Mesenteric fat pad (tissue), 1 donor: Measurements from ENCODE around the gene BCL6. TPM values are rescaled to one million over a fixed set of nuclear protein-coding genes. Genes with fewer than 3 reads are reported as not detected.
"Not testable (repeated sequence)": the region's sequence is repeated elsewhere in the genome, so short reads cannot be mapped to it uniquely, and the experiment has no call there.

Source experiments
- DNase-seq: peaks from one replicate; pipeline ENCODE4 v3.0.0-alpha.2; 2020; ENCODE audit warnings: low spot score
- total RNA-seq: library from RNA; stranded (reverse); fragmentation: NEBNext Ultra II Directional; extraction: Animal tissue kit (Norgen Biotek cat#: 25700); gene quantifications from one replicate; pipeline ENCODE4 v1.2.1, GENCODE V29; 2021
- donor health status: DM: yes; HTN: yes; CAD: no.

Gene BCL6
- total RNA-seq, 1 donor from 2014 or later, result 255 TPM

DNA sequence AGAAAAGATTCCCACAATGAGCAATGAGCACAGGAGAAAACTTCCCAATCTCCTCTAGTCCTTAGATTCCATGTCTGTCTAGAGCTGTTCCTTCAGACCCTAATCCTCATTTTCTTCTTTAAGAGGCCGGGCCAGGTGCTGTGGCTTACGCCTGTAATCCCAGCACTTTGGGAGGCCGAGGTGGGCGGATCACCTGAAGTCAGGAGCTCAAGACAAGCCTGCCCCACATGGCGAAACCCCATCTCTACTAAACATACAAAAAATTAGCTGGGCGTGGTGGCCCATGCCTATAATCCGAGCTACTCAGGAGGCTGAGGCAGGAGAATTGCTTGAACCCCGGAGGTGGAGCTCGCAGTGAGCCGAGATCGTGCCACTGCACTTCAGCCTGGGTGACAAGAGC, 63.5 kb downstream of the BCL6 start:
- DNase-seq, result not testable (repeated sequence)

DNA sequence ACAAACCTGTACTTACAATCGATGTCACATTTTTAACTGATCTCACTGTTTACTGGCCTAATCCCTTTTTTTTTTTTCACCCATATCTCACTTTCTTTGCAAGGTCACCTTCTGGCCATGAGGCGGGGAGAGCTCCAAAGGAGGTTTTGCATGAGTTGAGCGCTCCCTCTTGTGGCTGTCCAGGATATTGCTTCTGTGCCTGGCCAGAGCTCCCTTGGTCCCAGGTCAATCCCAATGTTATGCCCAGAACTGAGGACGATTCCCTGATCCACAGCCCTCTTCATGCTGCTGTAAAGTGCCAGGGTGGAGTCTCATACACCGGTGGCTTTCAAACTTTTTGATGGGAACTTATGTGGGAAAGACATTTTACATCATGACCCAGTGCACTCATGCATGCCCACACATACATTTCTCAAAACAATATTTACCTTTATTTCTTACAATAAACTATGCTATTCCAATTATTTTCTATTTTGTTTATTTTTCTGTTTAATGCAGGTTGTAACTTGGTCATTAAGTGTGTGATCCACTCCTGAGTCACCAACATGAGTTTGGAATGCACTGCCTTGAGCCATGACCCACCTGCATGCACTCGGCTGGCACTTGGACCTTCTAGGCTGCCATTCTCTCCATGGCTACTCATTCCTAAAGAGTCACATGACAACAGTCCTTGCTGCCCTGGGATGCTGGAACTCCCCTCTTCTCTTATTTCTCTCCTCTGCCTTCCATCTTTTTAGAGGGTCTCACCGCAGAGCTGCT, 65.5 kb downstream of the BCL6 start:
- no peak for DNase-seq

DNA sequence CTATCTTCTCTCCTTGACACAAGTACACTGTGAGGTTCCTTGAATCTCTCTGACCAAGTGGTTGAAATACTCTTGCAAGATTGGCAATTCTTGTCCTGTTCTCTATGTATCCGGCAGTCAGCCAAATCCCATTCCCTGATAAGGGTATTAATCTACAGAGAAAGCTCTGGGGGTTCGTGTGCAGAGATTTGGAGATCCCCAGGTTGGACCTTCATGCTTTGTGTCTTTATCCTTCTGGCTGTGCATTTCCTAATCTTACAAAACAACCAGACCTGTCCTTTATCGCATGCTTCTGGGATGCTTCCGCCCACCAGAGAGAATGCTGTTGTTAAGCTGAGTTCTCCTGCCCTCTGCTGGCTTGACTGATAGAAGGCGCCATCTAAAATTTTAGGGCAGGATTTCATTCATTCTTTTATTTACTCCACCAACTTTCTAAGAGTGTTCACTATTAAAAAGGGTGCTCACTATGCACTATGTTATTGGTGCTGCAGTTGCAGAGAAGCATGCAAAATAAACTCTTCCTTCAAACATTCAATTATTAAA, 66.5 kb downstream of the BCL6 start:
- no peak for DNase-seq

DNA sequence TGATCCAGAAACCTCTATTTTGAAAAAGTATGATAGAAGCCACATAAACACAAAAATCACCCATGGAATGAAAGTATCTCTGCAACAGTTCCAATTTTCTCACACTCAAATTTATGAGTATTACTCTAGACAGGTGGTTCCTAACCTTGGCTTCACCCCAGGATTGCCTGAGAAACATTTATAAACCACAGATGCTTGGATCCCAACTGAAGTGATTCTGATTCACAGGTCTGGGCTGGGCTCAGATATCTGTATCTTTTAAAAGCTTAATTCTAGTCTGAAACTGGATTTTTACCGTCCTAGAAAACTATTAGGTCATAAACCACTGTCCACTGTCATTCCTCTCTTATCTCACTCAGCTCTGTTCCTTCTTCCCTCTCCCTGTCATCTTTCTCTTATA, 67.7 kb downstream of the BCL6 start:
- DNase-seq, result no peak

DNA sequence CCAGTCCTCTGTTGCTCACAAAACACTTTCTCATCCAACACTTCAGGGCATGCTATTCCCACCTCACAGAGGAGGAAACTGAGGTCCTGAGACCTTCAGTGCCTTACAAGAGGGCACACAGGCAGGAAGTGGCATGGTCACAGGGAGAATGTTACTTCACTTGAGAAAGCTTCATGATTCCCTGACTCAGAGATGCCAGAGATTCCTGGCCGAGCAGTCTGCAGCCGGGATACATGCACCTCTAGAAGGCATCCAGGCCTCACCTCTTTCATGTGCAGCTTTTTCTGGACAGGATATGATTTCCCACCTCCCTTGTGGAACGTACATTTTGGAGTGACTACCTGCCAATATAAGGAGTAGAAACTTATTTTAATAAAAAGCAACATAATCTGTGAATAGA, 72.3 kb downstream of the BCL6 start:
- no peak for DNase-seq

Other genes starting within 250 kb of the BCL6 start
- not detected for gene SST, start 75.1 kb downstream of the BCL6 start, total RNA-seq
- not detected for gene RTP2, start 42.9 kb downstream of the BCL6 start, total RNA-seq